CD4-positive, alpha-beta T cell treated with Interleukin-12 subunit alpha and Interleukin-12 subunit beta, for 1 hour (primary cell): ENCODE data around the gene RPS6KA5.
"Not testable (repeated sequence)": the region's sequence is repeated elsewhere in the genome, so short reads cannot be mapped to it uniquely, and the experiment has no call there.

Experiments used
- DNase-seq: peaks from one replicate; pipeline ENCODE4 v3.0.0-alpha.2; 2020

The RPS6KA5 gene

DNA sequence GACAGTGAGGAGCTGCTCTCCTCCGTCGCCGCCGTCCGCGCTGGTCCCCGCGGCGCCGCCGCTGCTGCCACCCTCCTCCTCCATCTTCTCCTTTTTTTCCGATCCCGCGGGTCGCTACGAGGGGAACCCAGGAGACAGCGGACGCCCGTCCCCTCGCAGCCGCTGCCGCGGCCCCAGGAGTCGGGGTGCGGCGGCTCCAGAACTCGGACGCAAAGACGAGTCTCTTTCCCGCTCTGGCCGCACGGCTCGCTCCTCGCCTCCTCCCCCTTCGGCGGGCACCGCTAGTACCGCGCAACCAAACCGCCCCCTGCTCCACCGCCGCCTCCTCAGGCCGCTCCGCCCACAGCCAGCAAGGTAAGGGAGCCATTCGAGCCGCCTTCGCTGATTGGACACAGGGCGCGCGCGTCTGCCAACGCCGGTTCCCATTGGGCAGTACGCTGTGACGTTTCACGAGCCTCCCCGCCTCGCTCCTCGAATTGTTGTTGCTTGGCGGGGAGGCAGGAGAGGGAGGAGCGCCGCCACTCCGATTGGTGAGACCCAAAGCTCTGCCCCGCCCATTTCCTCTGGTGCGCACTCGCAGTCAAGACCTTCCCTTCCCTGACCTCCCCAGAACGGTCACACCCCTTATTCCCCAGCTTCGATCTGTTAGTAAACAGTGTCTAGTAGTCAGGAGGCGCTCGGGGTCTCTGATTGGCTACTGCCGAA is at the start of gene RPS6KA5:
RPS6KA5 (minus strand) TSS at position 291 of the 705 bp plus-strand sequence; CDS start at position 84, 207 bp downstream.
- peak; percentile 100 for DNase-seq

DNA sequence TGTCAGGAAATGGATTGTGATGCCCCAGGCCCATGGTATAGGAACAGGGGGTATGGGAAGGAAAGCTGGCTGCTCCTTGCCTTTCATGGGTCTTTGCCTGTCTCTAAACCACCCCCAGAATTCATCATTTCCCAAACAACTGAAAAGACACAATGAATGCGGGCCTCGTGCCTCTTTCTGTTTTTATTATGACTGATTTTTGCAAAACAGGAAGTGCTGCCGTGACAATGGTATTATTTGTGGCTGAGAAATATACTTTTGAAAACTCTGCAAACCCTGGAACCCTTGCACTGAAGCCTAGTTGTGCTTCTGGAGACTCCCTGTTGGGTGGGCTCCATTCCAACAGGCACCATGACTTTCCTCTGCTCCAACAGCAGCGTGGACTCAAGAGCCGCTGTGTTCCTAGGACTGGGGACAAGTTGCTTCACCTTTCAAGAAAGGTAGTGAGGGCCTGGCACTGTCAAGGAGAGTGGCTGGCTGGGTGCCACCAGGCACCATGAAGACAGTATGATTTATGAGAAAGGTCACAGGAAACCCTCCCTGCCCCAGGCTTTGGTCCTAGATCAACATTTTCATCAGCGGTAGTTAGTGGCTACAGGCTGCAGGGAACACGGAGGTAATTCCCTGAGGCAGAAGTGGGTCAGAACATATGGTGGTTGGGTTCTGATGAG is 48.6 kb upstream of the RPS6KA5 start:
- DNase-seq: peak; percentile 43

DNA sequence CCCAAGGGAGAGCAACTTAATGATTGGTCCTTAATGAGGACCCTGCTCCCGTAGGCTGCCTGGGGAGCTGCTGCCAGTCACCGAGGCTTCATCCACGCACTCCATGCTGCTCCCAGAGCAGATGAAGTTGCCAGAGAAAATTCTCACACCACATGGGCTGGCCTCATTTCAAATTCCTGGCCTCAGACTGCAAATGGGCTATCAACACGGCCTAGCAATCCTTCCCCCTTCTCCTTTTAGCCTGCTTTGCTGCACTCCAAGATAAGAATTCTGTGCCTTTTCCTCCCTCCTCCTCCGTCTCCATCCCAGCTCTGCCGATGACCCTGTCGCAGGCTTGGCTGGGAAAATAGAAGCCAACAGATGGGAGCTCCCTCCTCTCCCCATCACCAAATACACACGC is 42.7 kb upstream of the RPS6KA5 start:
- DNase-seq: no peak

DNA sequence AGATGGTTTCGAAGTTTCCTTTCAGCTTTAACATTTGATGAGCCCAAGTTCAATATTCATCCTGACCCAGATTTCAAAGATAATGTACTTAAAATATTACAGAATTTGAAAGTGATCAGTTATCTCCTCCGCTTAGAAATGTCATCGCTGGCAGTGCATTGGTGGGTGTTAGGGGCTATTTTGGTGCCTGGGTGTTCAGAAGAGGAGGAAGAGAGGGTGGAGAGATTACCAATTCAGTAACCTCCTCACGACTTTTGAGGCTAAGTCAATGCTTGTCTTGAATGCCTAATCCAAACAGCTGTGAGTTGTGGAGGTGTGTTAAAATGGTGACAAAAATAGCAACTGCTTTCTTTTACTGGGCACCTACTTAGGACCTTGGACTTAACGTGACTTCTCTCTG is 39.7 kb upstream of the RPS6KA5 start:
- DNase-seq: no peak

DNA sequence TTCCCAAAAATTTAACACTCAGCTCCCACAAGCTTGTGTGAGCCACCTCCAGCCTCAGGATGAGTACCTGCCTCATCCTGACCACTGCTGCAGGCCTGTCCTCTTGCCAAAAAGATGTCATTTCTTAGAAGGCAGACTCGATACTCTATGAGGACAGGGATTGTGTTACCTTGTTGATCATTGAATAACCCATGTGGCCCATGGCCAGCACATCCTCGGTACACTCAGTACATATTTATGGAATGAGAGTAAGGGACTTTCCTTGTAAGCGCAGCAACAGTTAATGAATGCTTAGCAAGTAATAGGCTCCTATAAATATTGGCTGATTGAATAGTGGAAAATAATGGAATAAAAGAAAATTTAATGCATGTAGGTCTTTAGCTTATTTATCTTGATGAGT is 38.1 kb upstream of the RPS6KA5 start:
- no peak for DNase-seq

DNA sequence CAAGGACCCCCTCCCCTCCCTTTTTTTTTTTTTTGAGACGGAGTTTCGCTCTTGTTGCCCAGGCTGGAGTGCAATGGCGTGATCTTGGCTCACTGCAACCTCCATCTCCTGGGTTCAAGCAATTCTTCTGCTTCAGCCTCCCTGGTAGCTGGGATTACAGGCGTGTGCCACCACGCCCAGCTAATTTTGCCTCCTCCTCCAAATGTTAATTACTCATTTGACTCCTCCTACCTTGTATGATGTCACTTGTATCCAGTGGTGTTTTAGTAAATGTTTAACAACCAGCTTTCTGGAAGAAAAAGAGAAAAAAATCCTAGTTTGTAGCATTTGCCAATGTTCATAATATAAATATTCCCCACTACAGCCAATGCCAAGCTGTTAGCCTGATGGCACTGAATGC is 37.2 kb upstream of the RPS6KA5 start:
- not testable (repeated sequence) for DNase-seq

DNA sequence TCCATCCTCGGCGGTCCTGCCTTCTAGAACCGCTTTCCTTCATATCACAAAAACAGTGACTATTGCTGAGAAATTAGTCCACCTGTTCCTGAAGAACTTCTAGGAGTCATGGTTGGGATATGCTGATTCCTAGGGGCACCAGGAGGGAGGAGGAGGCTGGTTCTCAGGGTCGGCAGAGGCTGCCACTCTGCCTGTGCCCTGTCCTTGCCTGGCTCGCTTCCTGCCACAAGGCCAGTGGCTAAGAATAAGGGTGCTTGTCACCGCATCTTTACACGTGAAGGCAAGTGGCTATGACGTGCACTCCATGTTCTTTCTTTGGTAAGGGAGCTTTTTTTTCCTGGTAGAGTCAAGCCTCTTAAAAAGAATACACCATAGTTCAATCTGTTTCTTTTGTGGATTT is 34.7 kb upstream of the RPS6KA5 start:
- no peak for DNase-seq

DNA sequence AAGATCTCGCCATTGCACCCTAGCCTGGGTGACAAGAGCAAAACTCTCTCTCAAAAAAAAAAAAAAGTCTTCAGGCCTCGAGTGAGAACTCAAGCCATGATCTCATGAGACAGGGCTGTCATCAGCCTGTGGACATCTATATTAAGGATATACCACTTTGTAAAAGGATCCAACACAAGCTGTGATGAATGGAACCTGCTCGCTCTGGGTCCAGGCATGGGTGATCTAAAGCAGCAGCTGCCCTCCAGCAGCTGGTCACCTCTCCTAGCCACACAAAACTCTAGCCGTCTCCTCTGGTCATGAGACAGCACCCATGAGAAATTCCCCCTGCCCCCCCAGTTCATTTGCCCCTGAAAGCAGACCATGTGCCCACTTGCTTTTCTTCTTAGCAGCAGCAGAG is 34.3 kb upstream of the RPS6KA5 start:
- DNase-seq: no peak

DNA sequence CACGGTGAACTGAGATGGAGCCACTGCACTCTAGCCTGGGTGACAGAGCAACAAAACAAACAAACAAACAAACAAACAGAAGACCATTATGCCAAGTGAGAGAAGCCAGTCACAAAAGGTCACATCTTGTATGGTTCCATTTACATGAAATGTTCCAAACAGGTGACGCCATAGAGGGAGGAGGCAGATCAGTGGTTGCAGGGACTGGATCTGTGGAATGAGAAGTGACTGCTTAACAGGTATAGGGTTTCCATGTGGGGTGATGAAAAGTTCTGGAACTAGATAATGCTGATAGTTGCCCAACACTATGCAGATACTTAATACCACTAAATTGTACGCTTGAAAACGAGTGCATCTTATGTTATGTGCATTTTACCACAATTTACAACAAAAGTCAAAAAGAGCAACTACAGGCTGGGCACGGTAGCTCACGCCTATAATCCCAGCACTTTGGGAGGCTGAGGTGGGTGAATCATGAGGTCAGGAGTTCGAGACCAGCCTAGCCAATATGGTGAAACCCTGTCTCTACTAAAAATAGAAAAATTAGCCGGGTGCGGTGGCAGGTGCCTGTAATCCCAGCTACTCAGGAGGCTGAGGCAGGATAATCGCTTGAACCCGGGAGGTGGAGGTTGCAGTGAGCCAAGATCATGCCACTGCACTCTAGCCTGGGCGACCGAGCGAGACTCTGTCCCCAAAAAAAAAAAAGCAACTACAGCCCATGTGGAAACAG is 33.5 kb upstream of the RPS6KA5 start:
- DNase-seq: not testable (repeated sequence)

DNA sequence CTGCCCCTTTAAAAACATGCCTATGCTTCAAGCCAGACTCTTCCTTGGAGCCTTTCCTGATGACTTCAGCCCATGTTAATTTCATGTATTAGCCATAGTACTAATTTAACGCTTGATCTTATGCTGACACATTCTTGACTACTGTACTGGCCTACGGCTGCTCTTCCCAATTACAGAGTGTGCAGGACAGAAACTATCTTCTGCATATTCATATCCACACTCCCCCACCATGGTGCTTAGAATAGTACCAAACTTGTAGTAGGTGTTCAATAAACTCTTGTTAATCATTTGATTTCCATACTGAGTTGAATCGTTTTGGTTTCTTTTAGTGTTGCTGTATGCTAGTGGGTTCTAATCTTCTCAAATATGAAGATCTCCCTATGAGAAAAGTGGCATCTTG is 31.6 kb upstream of the RPS6KA5 start:
- DNase-seq: no peak

DNA sequence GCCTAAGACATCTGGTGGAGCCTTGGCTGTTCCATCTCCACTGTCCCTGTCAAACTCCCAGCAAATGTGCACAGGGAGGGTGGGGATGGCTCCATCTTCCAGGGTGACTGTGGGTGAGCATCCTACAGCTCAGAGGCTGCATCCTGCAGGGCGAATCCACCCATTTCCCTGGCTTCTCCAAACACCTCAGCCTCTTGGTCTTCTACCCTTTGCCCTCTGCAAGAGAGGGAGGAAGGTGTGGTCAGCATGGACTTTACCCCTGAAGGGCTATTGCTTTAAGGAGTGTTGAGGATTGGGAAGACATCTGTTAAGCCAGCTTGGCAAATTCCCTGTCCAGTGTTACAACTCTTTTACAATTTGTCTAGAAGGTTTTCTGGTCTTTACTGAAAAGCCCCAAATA is 30.3 kb upstream of the RPS6KA5 start:
- no peak for DNase-seq

DNA sequence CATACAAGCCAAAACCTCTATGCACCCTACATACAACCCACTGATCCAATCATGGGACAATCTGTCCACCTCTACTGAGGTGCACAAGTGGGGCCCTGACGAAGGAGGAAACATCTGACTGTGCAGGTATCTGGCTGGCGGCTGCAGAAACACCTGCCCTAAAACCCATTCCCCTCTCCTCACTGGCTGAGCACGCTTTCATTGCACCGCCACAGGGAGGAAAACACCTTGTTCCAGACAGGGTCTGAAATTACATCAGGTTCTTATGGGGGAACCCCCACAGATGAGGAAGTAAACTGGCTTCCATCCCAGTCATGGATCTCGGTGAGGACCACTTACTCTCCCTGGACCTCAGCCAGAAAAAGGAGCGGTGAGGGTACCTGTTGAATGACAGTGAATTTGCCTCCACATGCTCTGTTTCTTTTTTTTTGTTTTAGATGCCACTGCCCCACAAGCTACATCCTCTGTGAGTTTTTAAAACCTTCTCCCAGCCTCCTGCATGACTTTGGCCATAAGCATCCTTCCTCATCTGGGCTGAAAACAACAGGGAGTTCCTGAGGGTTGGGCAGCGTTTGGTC is 29.6 kb upstream of the RPS6KA5 start:
- DNase-seq: no peak

DNA sequence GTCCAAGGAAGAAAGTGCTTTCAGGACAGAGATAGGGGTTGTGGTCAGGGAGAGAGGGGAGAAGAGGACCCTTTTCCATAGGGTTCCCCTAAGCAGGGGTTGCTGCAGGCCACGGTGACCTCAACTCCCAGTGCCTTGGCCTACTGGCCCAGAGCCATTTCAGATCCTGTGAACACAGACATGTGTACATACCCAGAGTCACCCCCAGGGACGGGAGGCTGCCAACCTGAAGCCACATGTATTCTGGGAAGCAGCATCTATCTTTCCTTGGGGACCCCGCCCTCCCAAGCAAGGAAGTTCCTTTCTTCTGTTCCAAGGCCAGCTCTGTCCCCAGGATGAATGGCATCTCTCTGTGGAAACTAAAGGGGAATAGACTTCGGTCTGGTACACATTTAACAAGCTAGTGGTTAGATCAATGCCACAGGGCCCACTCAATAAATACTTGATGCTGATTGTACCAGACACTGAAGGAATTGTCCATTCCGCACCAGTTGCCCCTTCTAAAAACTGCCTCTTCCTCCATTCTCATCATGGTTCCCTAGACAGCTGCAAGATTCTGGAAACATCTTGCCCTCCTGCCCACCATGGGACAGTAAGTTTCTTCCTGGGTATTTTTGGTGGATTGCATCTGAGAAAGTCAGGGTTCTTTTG is 28.3 kb upstream of the RPS6KA5 start:
- DNase-seq: no peak

DNA sequence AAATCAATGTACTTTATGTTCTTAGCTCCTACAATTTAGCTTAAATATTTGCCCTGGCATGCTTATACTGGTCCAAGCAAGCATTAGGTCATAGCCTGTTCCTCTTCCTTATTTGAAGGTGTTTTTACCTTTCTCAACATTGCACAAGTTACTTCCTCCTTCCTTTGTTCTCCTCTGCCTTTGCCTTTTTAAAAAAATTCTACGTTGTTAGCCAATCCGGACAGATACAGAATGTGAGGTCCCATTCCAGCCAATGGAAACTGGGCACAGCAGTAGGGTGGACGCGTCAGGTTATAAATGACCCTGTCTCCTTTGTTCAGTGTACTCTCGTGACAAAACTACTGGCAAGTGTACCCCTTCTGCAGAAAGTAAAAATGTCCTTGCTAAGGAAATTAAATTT is 27.0 kb upstream of the RPS6KA5 start:
- not testable (repeated sequence) for DNase-seq

DNA sequence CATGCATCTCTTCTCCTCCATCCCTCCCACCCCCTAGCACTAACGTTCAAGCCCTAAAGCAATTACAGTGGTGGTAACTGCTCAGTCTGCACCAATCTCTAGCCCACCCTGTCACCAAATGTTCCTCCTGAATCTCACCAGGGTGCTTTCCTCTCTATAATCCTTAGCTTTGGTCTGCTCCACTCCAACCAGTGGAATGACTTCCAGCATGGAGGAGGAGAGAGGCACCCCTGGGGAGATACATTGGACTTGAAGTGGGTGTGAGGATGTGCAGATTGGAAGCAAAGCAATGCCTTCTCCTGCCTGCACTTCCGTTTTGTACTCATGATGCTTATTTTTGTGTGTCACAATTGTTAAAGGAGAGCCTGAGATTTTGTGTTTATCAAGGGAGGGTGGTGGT is 24.1 kb upstream of the RPS6KA5 start:
- no peak for DNase-seq

DNA sequence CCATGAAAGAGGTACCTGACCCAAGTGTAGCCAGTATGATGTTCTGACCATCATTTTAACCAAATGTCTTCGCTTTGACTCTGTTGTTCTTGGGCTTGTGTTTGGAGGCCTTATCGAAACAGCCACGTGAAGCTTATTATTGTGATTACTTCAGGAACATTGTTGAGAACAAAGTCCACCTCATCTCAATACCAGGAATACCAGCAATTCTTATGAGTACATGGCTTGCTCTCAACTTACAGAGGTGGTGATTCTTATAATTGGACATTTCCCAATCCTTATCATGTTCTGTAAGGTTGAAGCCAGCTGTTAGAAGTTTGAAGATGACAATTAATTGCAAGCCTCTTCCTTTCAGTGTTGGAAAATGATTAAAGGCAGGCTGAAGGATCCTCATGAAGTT is 21.8 kb upstream of the RPS6KA5 start:
- DNase-seq: no peak

DNA sequence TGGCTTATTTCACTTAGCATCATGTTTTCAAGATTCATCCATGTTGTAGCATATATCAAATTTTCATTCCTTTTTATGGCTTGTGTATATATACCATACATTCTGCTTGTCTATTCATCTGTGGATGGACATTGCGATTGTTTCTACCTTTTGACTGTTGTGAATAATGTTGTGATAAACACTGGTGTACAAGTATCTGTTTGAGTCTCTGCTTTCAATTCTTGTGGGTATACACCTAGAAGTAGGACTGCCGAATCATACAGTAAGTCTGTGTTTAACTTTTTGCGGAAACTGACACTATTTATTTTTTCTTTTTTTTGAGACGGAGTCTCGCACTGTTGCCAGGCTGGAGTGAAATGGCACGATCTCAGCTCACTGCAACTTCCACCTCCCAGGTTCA is 19.6 kb upstream of the RPS6KA5 start:
- no peak for DNase-seq

DNA sequence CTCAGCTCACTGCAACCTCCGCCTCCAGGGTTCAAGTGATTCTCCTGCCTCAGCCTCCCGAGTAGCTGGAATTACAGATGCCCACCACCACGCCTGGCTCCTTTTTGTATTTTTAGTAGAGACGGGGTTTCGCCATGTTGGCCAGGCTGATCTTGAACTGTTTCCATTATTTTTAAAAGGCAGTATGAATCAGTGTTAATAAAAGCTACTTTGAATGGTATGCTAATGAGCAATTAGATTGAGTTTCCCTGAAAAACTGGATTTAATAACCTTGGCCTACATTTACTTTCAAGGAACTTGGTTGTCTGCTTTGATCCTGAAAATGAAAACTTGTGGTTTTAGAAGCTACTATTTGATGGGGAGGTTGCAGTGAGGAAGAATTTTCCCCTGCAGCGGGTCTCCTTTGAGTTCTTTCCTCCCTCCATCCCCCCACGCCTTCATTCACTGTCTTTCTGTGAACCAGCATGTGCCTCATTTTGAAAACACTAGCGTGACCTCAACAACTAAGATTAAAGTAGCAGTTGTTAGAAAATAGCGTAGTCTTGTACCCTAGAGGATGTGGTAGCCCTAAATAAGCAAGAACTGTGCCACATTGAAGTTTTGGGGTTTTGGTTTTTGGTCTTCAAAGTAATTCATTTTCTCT is 17.8 kb upstream of the RPS6KA5 start:
- peak; percentile 66 for DNase-seq

DNA sequence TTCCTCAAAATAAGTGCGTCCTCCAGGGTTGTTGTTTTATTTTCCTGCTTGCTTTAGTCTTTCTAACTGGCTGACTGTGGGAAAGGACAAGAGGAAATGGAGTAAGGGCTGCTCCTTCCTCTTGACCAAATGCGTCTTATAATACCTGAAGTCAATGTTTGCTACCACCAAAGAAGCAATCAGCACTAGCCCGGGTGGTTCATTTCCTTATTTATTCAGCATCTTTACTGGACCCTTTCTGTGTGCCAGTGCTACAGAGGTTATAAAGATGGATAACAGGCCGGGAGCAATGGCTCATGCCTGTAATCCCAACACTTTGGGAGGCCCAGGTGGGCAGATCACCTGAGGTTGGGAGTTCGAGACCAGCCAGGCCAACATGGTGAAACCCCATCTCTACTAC is 15.1 kb upstream of the RPS6KA5 start:
- no peak for DNase-seq

DNA sequence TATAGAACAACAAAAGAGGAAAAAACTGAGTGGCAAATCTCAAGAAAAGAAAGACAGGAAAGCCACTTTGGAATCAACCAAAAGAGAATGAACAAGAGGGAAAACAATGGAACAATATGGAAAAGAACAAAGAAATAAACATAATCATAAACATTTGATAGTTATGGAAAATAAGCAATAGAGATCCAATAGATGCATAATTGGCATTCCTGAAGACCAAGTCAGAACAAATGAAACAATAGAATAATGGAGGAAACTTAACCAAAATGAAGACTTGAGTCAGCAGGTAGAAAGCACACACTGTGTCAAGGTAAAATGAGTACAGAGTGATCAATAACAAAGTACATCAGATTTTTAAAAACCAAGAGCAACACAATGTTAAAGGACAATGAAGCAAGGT is 10.1 kb upstream of the RPS6KA5 start:
- DNase-seq: no peak

DNA sequence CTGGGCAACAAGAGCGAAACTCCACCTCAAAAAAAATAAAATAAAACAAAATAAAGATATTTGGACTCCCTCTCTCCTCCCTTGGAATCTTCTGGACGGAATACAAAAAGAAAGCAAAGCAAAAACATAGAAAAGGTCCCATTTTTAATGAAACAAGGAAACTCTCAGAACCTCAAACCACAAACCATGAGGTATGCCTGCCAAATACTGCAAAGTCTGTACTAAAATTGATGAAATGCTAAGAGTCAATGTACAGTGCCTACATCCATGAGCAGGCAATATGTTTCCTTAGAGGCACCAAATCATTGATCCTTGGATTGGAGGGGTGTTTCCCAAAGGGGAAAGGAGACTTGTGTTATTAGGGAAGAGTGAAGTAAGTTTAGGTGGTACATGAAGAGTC is 8.2 kb upstream of the RPS6KA5 start:
- DNase-seq: peak; percentile 14

DNA sequence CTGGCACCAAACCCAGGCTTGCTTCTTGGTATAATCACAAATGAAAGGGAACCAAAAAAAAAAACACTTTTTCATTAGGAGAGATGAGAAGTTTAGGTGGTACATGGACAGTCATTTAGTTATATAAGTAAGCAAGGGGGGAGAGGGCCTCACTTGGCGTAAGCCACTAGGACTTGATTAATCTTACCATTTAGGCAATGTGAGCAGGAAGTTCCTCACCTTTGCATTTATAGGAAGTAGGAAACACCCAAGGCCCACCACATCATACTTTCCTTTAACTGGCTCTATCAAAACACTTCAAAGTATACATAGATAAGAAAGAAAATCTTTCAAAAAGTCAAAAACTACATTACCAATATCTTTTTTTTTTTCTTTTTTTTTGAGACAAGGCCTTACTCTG is 6.7 kb upstream of the RPS6KA5 start:
- peak; percentile 52 for DNase-seq

DNA sequence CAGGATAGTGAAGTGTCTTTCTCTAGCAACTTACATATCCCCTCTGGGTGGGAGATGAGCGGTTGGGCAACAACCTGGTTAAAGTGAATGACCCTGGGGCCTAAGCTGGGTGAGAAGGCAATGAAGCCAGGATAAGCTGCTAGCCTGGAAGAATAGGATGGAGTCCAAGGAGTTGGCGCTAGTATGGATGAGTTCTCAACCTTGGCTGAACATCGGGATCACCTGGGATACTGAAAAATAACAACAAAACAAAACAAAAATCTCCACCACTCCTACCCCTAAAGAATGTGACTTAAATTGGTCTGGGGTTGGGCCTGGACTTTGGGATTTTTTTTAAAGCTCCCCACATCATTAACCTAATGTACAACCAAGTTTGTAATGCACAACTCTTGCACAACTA is 4.8 kb upstream of the RPS6KA5 start:
- no peak for DNase-seq
